H1 (cell line): ENCODE results near the gene CCNY. TPM values are rescaled to one million over a fixed set of nuclear protein-coding genes. Genes with fewer than 3 reads are reported as not detected.

Experiments
- CTCF ChIA-PET: fragments of 300-600 bp; sonication (Branson Sonifier 250); formaldehyde crosslinking; loops from one replicate; lab custom pipeline; 2021; ENCODE audit not compliant: partially characterized antibody; lab: Charles Lee
- POLR2A ChIA-PET: fragments of 300-600 bp; sonication (Branson Sonifier 250); formaldehyde crosslinking; loops from one replicate; lab custom pipeline; 2021; ENCODE audit warnings: inconsistent platforms; ENCODE audit not compliant: partially characterized antibody; lab: Charles Lee
- DNase-seq, 2 experiments: peaks; one replicate each; pipeline versions ENCODE4 v3.0.0 to v3.0.0-alpha.2; 2010 to 2022; ENCODE audit warnings: low spot score in 2 of 2, low read depth in 1 of 2, mixed read lengths in 1 of 2
- FAIRE-seq: peaks from 2 replicates; lab custom pipeline; 2011; peaks lifted over from hg19 to GRCh38; lab: Jason Lieb, UNC
- H2AFZ ChIP-seq: 2 replicates; pipeline ENCODE4 v1.8.1; 2012; ENCODE audit warnings: low read length, inconsistent platforms
- H2AK5ac ChIP-seq: 2 replicates; pipeline ENCODE4 v1.6.1; 2013; ENCODE audit warnings: low read depth, low read length
- H2BK120ac ChIP-seq: replicated peaks from 2 replicates; pipeline ENCODE3; 2013; ENCODE audit warnings: low read depth, low read length, inconsistent platforms
- H2BK12ac ChIP-seq: 2 replicates; pipeline ENCODE4 v1.6.1; 2013; ENCODE audit warnings: low read depth, low read length
- H2BK15ac ChIP-seq: 2 replicates; pipeline ENCODE4 v1.6.1; 2013; ENCODE audit warnings: low read length
- H2BK20ac ChIP-seq: 2 replicates; pipeline ENCODE4 v1.6.1; 2013; ENCODE audit warnings: low read length
- H2BK5ac ChIP-seq: 2 replicates; pipeline ENCODE4 v1.6.1; 2013; ENCODE audit warnings: low read depth, low read length
- H3K14ac ChIP-seq: 2 replicates; pipeline ENCODE4 v1.6.1; 2013; ENCODE audit warnings: inconsistent platforms; ENCODE audit not compliant: insufficient read length
- H3K18ac ChIP-seq: 2 replicates; pipeline ENCODE4 v1.6.1; 2013; ENCODE audit warnings: low read length; ENCODE audit errors: extremely low read depth
- H3K23ac ChIP-seq: 2 replicates; pipeline ENCODE4 v1.6.1; 2013; ENCODE audit warnings: inconsistent platforms; ENCODE audit not compliant: insufficient read length
- H3K23me2 ChIP-seq: 2 replicates; pipeline ENCODE4 v1.6.1; 2013; ENCODE audit warnings: low read depth, low read length
- H3K27ac ChIP-seq: 2 replicates; pipeline ENCODE4 v1.6.1; 2011; ENCODE audit warnings: low read depth, low read length, inconsistent platforms
- H3K27me3 ChIP-seq, 4 experiments: replicated peaks in 1 of 4; 1 replicate in 1 of 4; 2 replicates in 3 of 4; pipeline versions ENCODE4 v1.6.1 to v1.8.1; 2011 to 2013; ENCODE audit warnings: low read length in 3 of 4, mild to moderate bottlenecking in 3 of 4, inconsistent platforms in 2 of 4, mixed read lengths in 2 of 4, moderate library complexity in 1 of 4; ENCODE audit not compliant: control insufficient read depth in 3 of 4, insufficient read depth in 3 of 4; ENCODE audit errors: extremely low read depth in 1 of 4
- H3K36me3 ChIP-seq, 4 experiments: 2 replicates each; pipeline versions ENCODE4 v1.6.1 to v1.8.1; 2011 to 2013; ENCODE audit warnings: mild to moderate bottlenecking in 4 of 4, low read length in 3 of 4, moderate library complexity in 2 of 4, control low read depth in 1 of 4, inconsistent platforms in 1 of 4; ENCODE audit not compliant: insufficient read depth in 4 of 4, control insufficient read depth in 2 of 4
- H3K4ac ChIP-seq: replicated peaks from 2 replicates; pipeline ENCODE3; 2013; ENCODE audit warnings: low read length, low read depth, mixed read lengths, inconsistent platforms; ENCODE audit not compliant: insufficient read length
- H3K4me1 ChIP-seq, 4 experiments: replicated peaks in 1 of 4; 1 replicate in 1 of 4; 2 replicates in 3 of 4; pipeline versions ENCODE4 v1.6.1 to v1.8.1; 2011 to 2013; ENCODE audit warnings: low read length in 3 of 4, inconsistent platforms in 2 of 4, mixed read lengths in 1 of 4; ENCODE audit not compliant: insufficient read depth in 4 of 4, control insufficient read depth in 3 of 4
- H3K4me2 ChIP-seq, 2 experiments: 2 replicates each; pipeline versions ENCODE4 v1.6.1 to v1.8.1; 2011 to 2013; ENCODE audit warnings: low read depth in 2 of 2, low read length in 2 of 2, control low read depth in 1 of 2, inconsistent platforms in 1 of 2, mild to moderate bottlenecking in 1 of 2; ENCODE audit not compliant: insufficient read depth in 1 of 2
- H3K4me3 ChIP-seq, 4 experiments: fragments of 200-600, 300-600 bp in 1 of 4; sonication (generic), shearing (Covaris generic), sonication (Bioruptor Twin) in 1 of 4; 2 replicates each; pipeline versions ENCODE4 v1.5.1 to v1.8.1; 2011 to 2016; ENCODE audit warnings: low read length in 4 of 4, low read depth in 3 of 4, control low read depth in 2 of 4, inconsistent platforms in 2 of 4, mild to moderate bottlenecking in 2 of 4, mixed read lengths in 1 of 4, moderate library complexity in 1 of 4; ENCODE audit not compliant: insufficient read depth in 2 of 4; ENCODE audit errors: extremely low read depth in 1 of 4
- H3K56ac ChIP-seq: replicated peaks from 2 replicates; pipeline ENCODE3; 2013; ENCODE audit warnings: low read depth, mild to moderate bottlenecking, mixed read lengths, low read length, inconsistent platforms; ENCODE audit not compliant: insufficient read length
- H3K79me1 ChIP-seq: 2 replicates; pipeline ENCODE4 v1.6.1; 2013; ENCODE audit warnings: low read depth, low read length, control low read depth
- H3K79me2 ChIP-seq, 2 experiments: 2 replicates each; pipeline versions ENCODE4 v1.6.1 to v1.8.1; 2012 to 2013; ENCODE audit warnings: low read length in 2 of 2, mild to moderate bottlenecking in 2 of 2, inconsistent platforms in 1 of 2; ENCODE audit not compliant: insufficient read depth in 2 of 2, control insufficient read depth in 1 of 2
- H3K9ac ChIP-seq, 4 experiments: replicated peaks in 1 of 4; 1 replicate in 1 of 4; 2 replicates in 3 of 4; pipeline versions ENCODE4 v1.6.1 to v1.8.1; 2011 to 2013; ENCODE audit warnings: low read depth in 3 of 4, low read length in 3 of 4, control low read depth in 2 of 4, mild to moderate bottlenecking in 2 of 4, moderate library complexity in 2 of 4, inconsistent platforms in 1 of 4; ENCODE audit errors: extremely low read depth in 1 of 4
- H3K9me3 ChIP-seq, 2 experiments: 2 replicates each; pipeline versions ENCODE4 v1.6.1 to v1.8.1; 2012 to 2013; ENCODE audit warnings: mild to moderate bottlenecking in 2 of 2, moderate library complexity in 2 of 2, control low read depth in 1 of 2, inconsistent platforms in 1 of 2, low read depth in 1 of 2, low read length in 1 of 2, mixed read lengths in 1 of 2; ENCODE audit not compliant: insufficient read depth in 2 of 2
- H4K20me1 ChIP-seq, 2 experiments: replicated peaks in 1 of 2; 2 replicates each; pipeline versions ENCODE3 to v1.8.1; 2011 to 2013; ENCODE audit warnings: inconsistent platforms in 2 of 2, low read length in 2 of 2, mild to moderate bottlenecking in 1 of 2; ENCODE audit not compliant: insufficient read depth in 2 of 2, control insufficient read depth in 1 of 2
- H4K5ac ChIP-seq: 2 replicates; pipeline ENCODE4 v1.6.1; 2013; ENCODE audit warnings: low read length, low read depth, mixed read lengths, inconsistent platforms; ENCODE audit not compliant: insufficient read length
- H4K8ac ChIP-seq: 2 replicates; pipeline ENCODE4 v1.8.0; 2013; ENCODE audit warnings: mild to moderate bottlenecking, moderate library complexity, low read length, inconsistent platforms; ENCODE audit not compliant: insufficient read depth; ENCODE audit errors: extremely low read depth
- H4K91ac ChIP-seq: replicated peaks from 2 replicates; pipeline ENCODE3; 2013; ENCODE audit warnings: low read length, mixed read lengths, inconsistent platforms; ENCODE audit not compliant: insufficient read length
- ASH2L ChIP-seq: fragments of 200-600, 300-600 bp; sonication (generic); IDR thresholded peaks from one replicate; pipeline ENCODE4 v1.7.1; 2017; ENCODE audit warnings: low read length
- CHD2 ChIP-seq: IDR thresholded peaks from 2 replicates; pipeline ENCODE4 v1.6.1; 2012; ENCODE audit warnings: low read length, improper control_type of control experiment
- EGR1 ChIP-seq: IDR thresholded peaks from 2 replicates; pipeline ENCODE4 v1.6.1; 2011; ENCODE audit warnings: low read depth, low read length, borderline replicate concordance
- EP300 ChIP-seq, 2 experiments: IDR thresholded peaks; 1 replicate in 1 of 2; 2 replicates in 1 of 2; pipeline ENCODE4 v1.6.1; 2011 to 2012; ENCODE audit warnings: low read depth in 2 of 2, low read length in 2 of 2, mild to moderate bottlenecking in 2 of 2, borderline replicate concordance in 1 of 2, inconsistent platforms in 1 of 2, moderate library complexity in 1 of 2
- GABPA ChIP-seq: IDR thresholded peaks from 2 replicates; pipeline ENCODE4 v1.6.1; 2011; ENCODE audit warnings: mild to moderate bottlenecking, low read length, moderate library complexity, borderline replicate concordance; ENCODE audit not compliant: insufficient read depth
- POLR2AphosphoS5 ChIP-seq: IDR thresholded peaks from 2 replicates; pipeline ENCODE4 v1.6.1; 2011; ENCODE audit warnings: low read depth, low read length
- RAD21 ChIP-seq, 2 experiments: IDR thresholded peaks in 1 of 2; conservative IDR thresholded peaks in 1 of 2; 2 replicates each; pipeline ENCODE4 v1.6.1; 2011; ENCODE audit warnings: low read depth in 2 of 2, low read length in 2 of 2, improper control_type of control experiment in 1 of 2, inconsistent platforms in 1 of 2, mild to moderate bottlenecking in 1 of 2, moderate library complexity in 1 of 2
- SIN3A ChIP-seq, 2 experiments: IDR thresholded peaks in 1 of 2; conservative IDR thresholded peaks in 1 of 2; 2 replicates each; pipeline ENCODE4 v1.6.1; 2011 to 2012; ENCODE audit warnings: low read length in 2 of 2, improper control_type of control experiment in 1 of 2, low read depth in 1 of 2, mild to moderate bottlenecking in 1 of 2
- TAF7 ChIP-seq: optimal IDR thresholded peaks from 2 replicates; pipeline ENCODE3; 2011; ENCODE audit warnings: low read depth, mild to moderate bottlenecking, inconsistent platforms, low read length, moderate library complexity, borderline replicate concordance
- WGBS, 2 experiments: shearing (Covaris generic) in 1 of 2; methylation state at CpG; one replicate each; pipeline versions ENCODE4 v1.1.6 to v1.1.7; 2013 to 2015; ENCODE audit warnings: low lambda C conversion rate in 2 of 2, mixed read lengths in 2 of 2, inconsistent platforms in 1 of 2, low coverage in 1 of 2, missing lambda C conversion rate in 1 of 2; ENCODE audit not compliant: insufficient replicate concordance in 2 of 2, insufficient coverage in 1 of 2, insufficient read length in 1 of 2; ENCODE audit errors: extremely low coverage in 1 of 2, missing lambda C conversion rate in 1 of 2; 5-methylcytosine and 5-hydroxymethylcytosine counted together
- polyA plus RNA-seq, 7 experiments: library from polyadenylated mRNA; depleted of rRNA in 3 of 7; stranded (reverse) in 5 of 7; unstranded in 2 of 7; fragments of >200 nt in 5 of 7; fragments of 200-250 nt in 2 of 7; gene quantifications; 1 replicate in 5 of 7; 2 replicates in 1 of 7; 4 replicates in 1 of 7; pipeline versions ENCODE4 v1.2.1 to v1.2.3, GENCODE V29; 2011 to 2013; ENCODE audit warnings: missing spikeins in 2 of 7, mixed read lengths in 2 of 7
- total RNA-seq: library from RNA; stranded (reverse); fragmentation: NEBNext Ultra II Directional; extraction: Animal tissue kit (Norgen Biotek cat#: 25700); gene quantifications from 2 replicates; pipeline ENCODE4 v1.2.1, GENCODE V29; 2021

Gene CCNY
- total and polyA plus RNA-seq, 2 of the 8 experiments (the other 6 are each of a cell fraction or from before 2014, with no cell fraction given), result 25.3 to 68.2 TPM

DNA sequence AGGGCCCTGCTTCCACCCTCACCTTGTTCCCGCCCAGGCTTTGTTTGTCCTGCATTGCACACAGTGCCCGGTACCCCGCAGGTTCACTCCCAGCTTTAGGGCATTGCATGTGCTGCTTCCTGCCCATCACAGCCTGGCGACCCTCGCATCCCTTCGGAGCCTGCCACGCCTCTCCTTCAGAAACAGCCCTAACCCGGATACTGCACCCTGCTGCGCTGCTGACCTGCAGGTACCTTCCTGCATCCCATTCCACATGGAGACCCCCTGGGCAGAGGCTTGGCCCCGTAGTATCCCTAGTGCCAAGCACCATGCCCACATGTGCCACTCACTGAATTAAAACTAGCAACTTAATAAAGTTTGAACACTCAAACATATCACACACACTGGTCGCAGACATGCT lies 249.0 kb downstream of the CCNY start:
- H2BK20ac ChIP-seq, result no peak overlapping the region
- no peak overlapping the region for H4K91ac ChIP-seq
- H4K8ac ChIP-seq, result no peak overlapping the region
- H3K4me2 ChIP-seq, result no peak overlapping the region
- H3K9me3 ChIP-seq, result no peaks in the 10 kb centered on the region
- H3K9ac ChIP-seq, result no peak overlapping the region
- no peak overlapping the region for H2AFZ ChIP-seq
- POLR2A ChIA-PET, result no interaction called here
- no peak overlapping the region for H3K23ac ChIP-seq
- H3K79me2 ChIP-seq, result no peaks in the 10 kb centered on the region
- no peak for DNase-seq
- no peaks in the 10 kb centered on the region for H3K36me3 ChIP-seq
- no peak overlapping the region for H2BK12ac ChIP-seq
- no peak overlapping the region for H3K4ac ChIP-seq
- CTCF ChIA-PET, result interaction anchor here (1.7 kb wide), 1 partner anchor 10 kb away, joined by 9 read pairs; no protein-coding TSS in a partner anchor
- no peak overlapping the region for H4K5ac ChIP-seq
- FAIRE-seq, result no peak
- no peaks in the 10 kb centered on the region for H3K23me2 ChIP-seq
- H3K4me3 ChIP-seq, result no peak overlapping the region
- H3K4me1 ChIP-seq, result no peaks in the 10 kb centered on the region
- no peak overlapping the region for H2BK15ac ChIP-seq
- H3K14ac ChIP-seq, result no peak overlapping the region
- H3K27ac ChIP-seq, result no peak overlapping the region
- H4K20me1 ChIP-seq, result no peaks in the 10 kb centered on the region
- no peak overlapping the region for H2BK5ac ChIP-seq
- H3K18ac ChIP-seq, result no peak overlapping the region
- no peaks in the 10 kb centered on the region; a peak in 1 of 7 replicates for H3K27me3 ChIP-seq
- H3K79me1 ChIP-seq, result no peaks in the 10 kb centered on the region
- 94% methylated on average over 11 of the region's 11 CpGs; no CpG with 5 or more reads in 1 of the 2 experiments for whole genome bisulfite sequencing, 2 experiments
- no peak overlapping the region for H2BK120ac ChIP-seq
- TF ChIP-seq RAD21 (IDR thresholded peaks at IDR 0.05 in 1 of 2, conservative IDR thresholded peaks at IDR 0.05 in 1 of 2; ENCODE audit: low read depth in 2 of 2, low read length in 2 of 2) (no peak), EP300 (IDR thresholded peaks at IDR 0.05; ENCODE audit: borderline replicate concordance in 1 of 2, low read depth in 2 of 2, low read length in 2 of 2) (no peak), GABPA (no peak), EGR1 (no peak), SIN3A (conservative IDR thresholded peaks at IDR 0.05 in 1 of 2, IDR thresholded peaks at IDR 0.05 in 1 of 2; ENCODE audit: low read depth in 1 of 2, low read length in 2 of 2) (no peak), POLR2AphosphoS5 (no peak), ASH2L (no peak), TAF7 (no peak), CHD2 (no peak)
- TF ChIP-seq, all 59 proteins: peak for 0
- no peak overlapping the region for H3K56ac ChIP-seq
- H2AK5ac ChIP-seq, result no peak overlapping the region
